Activated CD8-positive, alpha-beta T cell treated with anti-CD3 and anti-CD28 coated beads, Interleukin-2, amount 10 ng/mL, durations not matched to agents 7 days and 5 days (primary cell): ENCODE measurements around the gene RPIA. TPM values are rescaled to one million over a fixed set of nuclear protein-coding genes. Genes with fewer than 3 reads are reported as not detected.

Experiments used
- ATAC-seq: fragments of 150-1000 bp; cut with Tn5 transposase; one replicate; pipeline ENCODE4 v1.10.0; 2021; ENCODE audit warnings: moderate library complexity
- CTCF ChIA-PET: fragments of 350-600 bp; sonication (Branson Sonifier 250); formaldehyde crosslinking; loops from one replicate; lab custom pipeline; 2021; ENCODE audit warnings: antibody characterized with exemption; lab: Charles Lee
- POLR2A ChIA-PET: fragments of 350-600 bp; sonication (Branson Sonifier 250); formaldehyde crosslinking; loops from one replicate; lab custom pipeline; 2021; ENCODE audit warnings: antibody characterized with exemption; lab: Charles Lee
- DNase-seq: peaks from one replicate; pipeline ENCODE4 v3.0.0-alpha.2; 2020
- H3K27ac Mint-ChIP-seq: one replicate; pipeline ENCODE4 v1.8.0; 2021; ENCODE audit warnings: mild to moderate bottlenecking, mixed read lengths
- H3K27me3 Mint-ChIP-seq: one replicate; pipeline ENCODE4 v1.8.0; 2021; ENCODE audit warnings: low read depth, mixed read lengths
- H3K36me3 Mint-ChIP-seq: one replicate; pipeline ENCODE4 v1.8.0; 2021; ENCODE audit warnings: low read depth, mixed read lengths
- H3K4me1 Mint-ChIP-seq: one replicate; pipeline ENCODE4 v1.8.0; 2021; ENCODE audit warnings: low read depth, mixed read lengths
- H3K4me3 Mint-ChIP-seq: one replicate; pipeline ENCODE4 v1.8.0; 2021; ENCODE audit warnings: mild to moderate bottlenecking, mixed read lengths
- H3K9me3 Mint-ChIP-seq: one replicate; pipeline ENCODE4 v1.8.0; 2022; ENCODE audit warnings: mixed read lengths; ENCODE audit not compliant: insufficient read depth
- total RNA-seq, 2 experiments: library from RNA; stranded (reverse); gene quantifications; one replicate each; pipeline ENCODE4 v1.2.3, GENCODE V29; 2021

Gene RPIA
- total RNA-seq, 2 experiments from 2014 or later: 47.8 to 51.8 TPM

DNA sequence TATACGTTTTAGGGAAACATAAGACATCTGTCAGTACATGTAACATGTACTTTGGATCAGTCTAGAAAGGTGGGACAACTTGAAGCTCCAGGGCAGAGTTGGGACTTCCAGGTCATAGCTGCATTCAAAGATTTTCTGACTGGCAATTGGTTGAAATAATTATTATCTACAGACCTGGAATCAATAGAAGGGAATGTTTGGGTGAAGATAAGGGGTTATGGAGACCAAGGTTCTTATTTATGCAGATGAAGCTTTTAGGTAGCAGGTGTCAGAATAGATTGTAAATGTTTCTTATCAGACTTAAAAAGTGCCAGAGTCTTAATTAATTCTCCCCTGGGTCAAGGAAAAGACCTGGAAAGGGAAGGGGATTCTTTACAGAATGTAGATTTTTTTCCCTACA lies 19.8 kb downstream of the RPIA start:
- Mint-ChIP-seq H3K4me1 (no peaks in the 10 kb centered on the region), H3K4me3 (no peak overlapping the region), H3K27me3 (no peaks in the 10 kb centered on the region), H3K27ac (no peak overlapping the region), H3K36me3 (peaks cover 16% of the 10 kb centered on the region), H3K9me3 (no peaks in the 10 kb centered on the region)
- ChIA-PET CTCF (interaction anchor here (1.0 to 1.8 kb wide), 4 partner anchors 19 to 41 kb away, joined by 3 to 4 read pairs (median 4); no protein-coding TSS in a partner anchor), POLR2A (no interaction called here)
- no peak for DNase-seq
- ATAC-seq: no peak

- Mint-ChIP-seq H3K27me3 (no peaks in the 10 kb centered on the region), H3K9me3 (peaks cover under 1% of the 10 kb centered on the region), H3K27ac (no peak overlapping the region), H3K4me3 (no peak overlapping the region), H3K36me3 (peaks cover 21% of the 10 kb centered on the region), H3K4me1 (no peaks in the 10 kb centered on the region)
- DNase-seq (no peak), ATAC-seq (no peak)
- ChIA-PET CTCF (interaction anchor here (1.3 kb wide), 1 partner anchor 20 kb away, joined by 4 read pairs; no protein-coding TSS in a partner anchor), POLR2A (no interaction called here)
These were observed 20.4 kb downstream of the RPIA start for GRCh38 chr2:88711897-88712296.

GRCh38 chr2:88713408-88713807 lies 21.9 kb downstream of the RPIA start:
- POLR2A ChIA-PET: no interaction called here
- H3K4me1 Mint-ChIP-seq: no peaks in the 10 kb centered on the region
- CTCF ChIA-PET: no interaction called here
- no peak overlapping the region for H3K27ac Mint-ChIP-seq
- no peak for DNase-seq
- H3K9me3 Mint-ChIP-seq: peaks cover 14% of the 10 kb centered on the region
- H3K4me3 Mint-ChIP-seq: no peak overlapping the region
- ATAC-seq: no peak
- peaks cover 31% of the 10 kb centered on the region for H3K36me3 Mint-ChIP-seq
- no peaks in the 10 kb centered on the region for H3K27me3 Mint-ChIP-seq

DNA sequence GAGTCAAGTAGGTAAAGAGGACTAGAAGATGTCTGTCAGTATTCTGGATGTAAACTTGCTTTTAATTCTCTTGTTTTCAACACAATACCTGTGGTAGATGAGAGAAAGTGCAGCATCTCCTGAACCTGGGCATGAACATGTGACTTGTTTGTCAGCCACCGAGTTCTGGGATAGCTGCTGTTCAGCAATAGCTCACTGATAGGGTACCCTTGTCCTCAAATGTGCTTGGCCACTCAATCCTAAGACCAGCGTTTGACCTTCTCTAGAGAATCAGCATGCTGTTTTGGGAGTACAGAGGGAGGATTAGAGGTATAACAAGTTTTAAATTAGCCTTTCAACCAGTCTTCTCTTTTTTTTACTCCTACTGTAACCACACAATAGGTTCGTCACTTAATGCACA lies 23.2 kb downstream of the RPIA start:
- H3K4me3 Mint-ChIP-seq: no peak overlapping the region
- H3K27me3 Mint-ChIP-seq: no peaks in the 10 kb centered on the region
- no peaks in the 10 kb centered on the region for H3K4me1 Mint-ChIP-seq
- ChIA-PET POLR2A (no interaction called here), CTCF (interaction anchor here (1.0 kb wide), 1 partner anchor 25 kb away, joined by 4 read pairs; no protein-coding TSS in a partner anchor)
- DNase-seq (no peak), ATAC-seq (no peak)
- H3K9me3 Mint-ChIP-seq: peaks cover 18% of the 10 kb centered on the region
- no peak overlapping the region for H3K27ac Mint-ChIP-seq
- peaks cover 33% of the 10 kb centered on the region for H3K36me3 Mint-ChIP-seq

- POLR2A ChIA-PET: no interaction called here
These were observed 28.9 kb downstream of the RPIA start for GRCh38 chr2:88720399-88720798.

GRCh38 chr2:88721268-88721667 lies 29.8 kb downstream of the RPIA start:
- ChIA-PET POLR2A (no interaction called here), CTCF (no interaction called here)
- DNase-seq (no peak), ATAC-seq (no peak)
- Mint-ChIP-seq H3K4me3 (no peak overlapping the region), H3K4me1 (no peaks in the 10 kb centered on the region), H3K27ac (no peak overlapping the region), H3K27me3 (no peaks in the 10 kb centered on the region), H3K9me3 (peaks cover 18% of the 10 kb centered on the region), H3K36me3 (peaks cover 21% of the 10 kb centered on the region)

More at GRCh38 chr2:88720399-88720798, 28.9 kb downstream of the RPIA start:
- Mint-ChIP-seq H3K36me3 (peaks cover 27% of the 10 kb centered on the region), H3K4me3 (no peak overlapping the region), H3K27ac (no peak overlapping the region), H3K27me3 (no peaks in the 10 kb centered on the region), H3K4me1 (no peaks in the 10 kb centered on the region), H3K9me3 (peaks cover 18% of the 10 kb centered on the region)
- ATAC-seq (no peak), DNase-seq (no peak)
- CTCF ChIA-PET: no interaction called here

DNA sequence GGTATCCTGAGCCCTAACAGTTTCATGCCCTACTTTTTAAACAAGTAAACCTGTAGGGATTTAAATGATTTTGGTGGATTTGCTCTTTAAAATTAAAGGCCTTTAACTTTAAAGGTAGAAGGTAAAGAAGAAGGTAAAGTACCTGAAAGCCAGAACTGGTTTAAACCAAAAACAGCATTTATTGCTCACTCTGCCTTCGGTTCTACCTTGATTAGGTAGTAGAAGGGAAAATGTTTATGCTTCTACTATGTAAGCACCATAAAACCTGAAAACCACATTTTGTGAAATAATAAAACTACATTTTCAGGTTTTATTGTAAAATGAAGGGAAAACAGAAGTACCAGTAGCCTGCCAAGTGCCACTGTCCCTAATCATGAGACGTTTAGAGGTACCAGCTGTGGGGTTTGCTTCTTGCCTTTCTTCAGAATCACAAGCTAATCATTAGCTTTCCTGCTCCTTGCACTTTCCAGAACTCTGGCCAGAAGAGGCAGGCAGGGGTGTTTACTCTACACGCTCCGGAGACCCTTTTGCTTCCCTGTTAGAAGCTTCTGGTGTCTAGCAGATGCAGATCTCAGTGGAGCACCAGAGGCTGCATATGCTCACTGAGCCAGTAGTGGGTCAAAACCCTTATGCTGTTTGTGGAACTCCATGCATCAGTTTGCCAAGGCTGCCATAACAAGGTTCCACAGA lies 33.3 kb downstream of the RPIA start:
- H3K27ac Mint-ChIP-seq: no peak overlapping the region
- H3K27me3 Mint-ChIP-seq: no peaks in the 10 kb centered on the region
- CTCF ChIA-PET: interaction anchor here (0.8 kb wide), 1 partner anchor 15 kb away, joined by 3 read pairs; no protein-coding TSS in a partner anchor

DNA sequence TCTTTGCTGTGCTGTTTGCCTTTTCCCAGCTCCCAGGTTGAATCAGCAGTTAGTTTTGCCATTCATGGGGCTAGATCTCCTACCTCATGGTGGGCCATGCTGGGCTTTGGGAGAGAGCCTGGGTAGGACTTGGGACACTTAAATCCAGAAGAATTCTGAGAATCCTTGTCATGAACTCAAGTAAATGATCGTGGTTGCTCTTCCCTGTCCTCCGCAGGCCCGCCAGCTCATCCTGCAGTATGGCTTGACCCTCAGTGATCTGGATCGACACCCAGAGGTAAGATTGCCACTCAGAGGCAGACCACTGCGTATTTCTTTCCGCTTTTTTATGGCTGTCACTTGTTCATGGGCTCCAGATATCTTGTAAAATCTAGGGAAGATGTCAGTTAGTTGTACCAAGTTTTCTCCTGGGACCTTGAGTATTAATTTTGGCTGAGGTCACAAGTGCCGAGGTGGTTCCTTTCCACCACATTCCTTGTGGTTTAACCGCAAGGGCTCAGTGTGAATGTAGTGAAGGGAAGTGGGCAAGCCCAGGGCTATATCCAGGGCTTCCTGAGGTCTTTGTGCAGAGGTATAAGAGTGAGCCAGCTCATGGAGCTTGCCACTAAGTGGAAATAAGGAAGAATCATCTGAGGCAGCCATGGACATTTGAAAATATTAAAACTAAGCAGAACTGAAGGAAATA lies 37.7 kb downstream of the RPIA start:
- H3K4me3 Mint-ChIP-seq: no peak overlapping the region
- ChIA-PET CTCF (interaction anchor here (1.0 kb wide), 1 partner anchor 11 kb away, joined by 4 read pairs; no protein-coding TSS in a partner anchor), POLR2A (no interaction called here)
- peaks cover 10% of the 10 kb centered on the region for H3K36me3 Mint-ChIP-seq
- no peaks in the 10 kb centered on the region for H3K27me3 Mint-ChIP-seq
- H3K4me1 Mint-ChIP-seq: peaks cover 11% of the 10 kb centered on the region
- ATAC-seq: no peak
- H3K9me3 Mint-ChIP-seq: no peaks in the 10 kb centered on the region
- DNase-seq: no peak
- no peak overlapping the region for H3K27ac Mint-ChIP-seq

More for the DNA sequence above, 33.3 kb downstream of the RPIA start:
- DNase-seq (no peak), ATAC-seq (no peak)
- POLR2A ChIA-PET: no interaction called here
- Mint-ChIP-seq H3K4me1 (peaks cover 6% of the 10 kb centered on the region), H3K4me3 (no peak overlapping the region), H3K9me3 (no peaks in the 10 kb centered on the region), H3K36me3 (peaks cover 7% of the 10 kb centered on the region)

DNA sequence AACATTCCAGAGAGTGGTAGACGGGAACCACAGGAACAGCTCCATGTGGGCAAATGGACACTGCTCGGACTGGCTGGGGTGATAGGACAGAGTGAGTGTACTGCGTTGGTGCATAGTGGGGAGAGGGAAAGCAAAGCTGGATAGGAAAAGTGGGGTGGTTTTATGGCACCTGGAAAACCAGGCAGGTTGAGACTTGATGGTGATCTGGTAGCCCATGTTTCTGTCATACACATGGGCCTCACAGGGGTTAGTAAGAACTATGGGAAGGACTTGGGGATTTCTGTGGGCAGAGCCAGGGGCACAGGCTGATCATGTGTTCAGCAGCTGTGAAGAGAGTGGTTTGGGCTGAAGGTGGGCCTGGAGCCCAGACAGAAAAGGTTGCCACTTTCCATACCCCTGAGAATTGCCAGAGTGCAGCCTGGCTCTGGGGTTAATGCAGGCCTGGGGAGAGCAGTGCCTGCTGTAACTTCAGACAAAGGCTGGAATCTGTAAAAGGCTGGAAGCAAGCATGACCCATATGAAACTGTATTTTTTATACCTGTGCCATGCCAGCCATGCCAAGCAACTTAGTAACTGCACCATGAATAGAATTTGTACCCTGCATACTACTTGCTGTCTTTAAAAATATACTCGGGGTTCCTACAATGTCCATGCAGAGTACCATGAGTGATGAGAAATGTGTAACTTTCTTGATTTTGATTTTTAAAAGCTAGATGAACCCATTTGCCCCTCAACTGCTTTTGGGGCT lies 41.9 kb downstream of the RPIA start:
- Mint-ChIP-seq H3K4me3 (no peak overlapping the region), H3K36me3 (peaks cover 16% of the 10 kb centered on the region), H3K27ac (no peak overlapping the region), H3K4me1 (peaks cover 13% of the 10 kb centered on the region), H3K27me3 (no peaks in the 10 kb centered on the region), H3K9me3 (no peaks in the 10 kb centered on the region)
- ATAC-seq (no peak), DNase-seq (no peak)
- CTCF ChIA-PET: interaction anchor here (1.3 kb wide), 1 partner anchor 147 kb away, joined by 3 read pairs; no protein-coding TSS in a partner anchor
- POLR2A ChIA-PET: interaction anchor here (0.6 kb wide), 1 partner anchor 220 kb away, joined by 3 read pairs; no protein-coding TSS in a partner anchor

DNA sequence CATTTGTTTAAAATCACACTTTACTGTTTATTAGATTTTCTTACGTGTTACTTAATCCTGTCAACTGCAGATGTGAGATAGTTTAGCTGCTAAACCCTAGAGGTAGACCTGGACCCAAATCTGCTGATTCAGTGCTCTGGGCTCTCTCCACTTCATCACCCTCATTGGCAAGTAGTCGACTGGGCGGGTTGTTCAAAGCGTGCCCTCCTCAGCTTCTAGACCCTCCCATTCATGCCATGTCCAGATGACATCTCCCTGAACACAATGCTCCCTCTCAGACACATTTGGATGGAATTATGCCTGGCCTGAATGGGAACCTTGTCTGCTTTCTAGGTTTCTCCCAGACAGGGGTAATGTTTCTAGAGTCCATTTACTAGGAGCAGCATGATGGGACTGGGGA lies 43.7 kb downstream of the RPIA start:
- Mint-ChIP-seq H3K4me3 (no peak overlapping the region), H3K36me3 (peaks cover 11% of the 10 kb centered on the region), H3K9me3 (no peaks in the 10 kb centered on the region), H3K4me1 (peaks cover 7% of the 10 kb centered on the region), H3K27ac (no peak overlapping the region), H3K27me3 (no peaks in the 10 kb centered on the region)
- ChIA-PET CTCF (interaction anchor here (1.1 kb wide), 1 partner anchor 145 kb away, joined by 3 read pairs; no protein-coding TSS in a partner anchor), POLR2A (interaction anchor here (1.5 kb wide), 1 partner anchor 19 kb away, joined by 4 read pairs; no protein-coding TSS in a partner anchor)
- DNase-seq: no peak
- no peak for ATAC-seq

DNA sequence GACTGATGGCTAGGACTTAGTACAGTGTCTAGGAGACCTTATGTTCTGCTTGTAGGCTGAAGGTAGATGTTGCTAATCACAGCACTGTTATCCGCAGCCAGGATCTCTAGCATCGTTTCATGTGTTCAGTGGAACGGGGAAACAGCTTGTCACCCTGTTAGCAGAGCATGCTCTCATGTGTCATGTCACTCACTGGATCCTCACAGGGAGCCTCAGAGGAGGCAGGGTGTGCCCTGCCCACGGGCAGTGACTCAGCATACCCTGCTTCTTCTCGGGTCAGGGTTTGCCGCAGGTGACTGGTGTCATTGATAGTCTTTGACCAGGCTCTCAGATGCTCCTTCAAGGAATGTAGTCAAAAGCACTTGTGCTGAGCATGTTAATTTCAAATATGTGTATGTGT lies 44.4 kb downstream of the RPIA start:
- peaks cover 7% of the 10 kb centered on the region for H3K4me1 Mint-ChIP-seq
- ChIA-PET POLR2A (interaction anchor here (0.8 to 1.5 kb wide), 2 partner anchors 17 to 18 kb away, joined by 4 read pairs; no protein-coding TSS in a partner anchor), CTCF (interaction anchor here (1.1 to 1.5 kb wide), 2 partner anchors 13 to 145 kb away, joined by 3 to 5 read pairs; no protein-coding TSS in a partner anchor)
- peaks cover 11% of the 10 kb centered on the region for H3K36me3 Mint-ChIP-seq
- no peak overlapping the region for H3K4me3 Mint-ChIP-seq
- no peak overlapping the region for H3K27ac Mint-ChIP-seq
- no peaks in the 10 kb centered on the region for H3K27me3 Mint-ChIP-seq
- DNase-seq: no peak
- no peak for ATAC-seq
- no peaks in the 10 kb centered on the region for H3K9me3 Mint-ChIP-seq
